DND-41 (cell line): Measurements from ENCODE around the gene AUTS2.

Source experiments
- CTCF ChIP-seq: IDR thresholded peaks from 2 replicates; pipeline ENCODE4 v1.5.1; 2012; ENCODE audit warnings: borderline replicate concordance, low read length, moderate library complexity, mild to moderate bottlenecking; ENCODE audit not compliant: poor library complexity, severe bottlenecking; ENCODE audit errors: extremely low read depth
- EZH2 ChIP-seq: IDR thresholded peaks from 3 replicates; pipeline ENCODE4 v1.6.1; 2012; ENCODE audit warnings: borderline replicate concordance, low read depth, mild to moderate bottlenecking, moderate library complexity, low read length, inconsistent platforms; ENCODE audit not compliant: severe bottlenecking

GRCh38 chr7:70134029-70134770 is 535.9 kb downstream of the AUTS2 start:
- TF ChIP-seq CTCF (no peak), EZH2 (no peak)
